NCI-H2196 treated with DMSO at 0.1 percent for 48 hours (cell line): ENCODE results near the gene ACTC1.

Experiments used
- DNase-seq: peaks from one replicate; lab custom pipeline; 2025; ENCODE audit not compliant: unreplicated experiment; lab: John Stamatoyannopoulos, UW

The ACTC1 gene

GRCh38 chr15:34802371-34802770, 7.0 kb upstream of the ACTC1 start:
- DNase-seq, result no peak

- no peak for DNase-seq
Observed at GRCh38 chr15:34799149-34800101, 4.1 kb upstream of the ACTC1 start.

GRCh38 chr15:34796847-34797435, 1.6 kb upstream of the ACTC1 start:
- no peak for DNase-seq

GRCh38 chr15:34794590-34795206, 651 bp downstream of the ACTC1 start:
- no peak for DNase-seq

- no peak for DNase-seq
Observed at GRCh38 chr15:34793901-34794300, 1.4 kb downstream of the ACTC1 start.

GRCh38 chr15:34793071-34793470, 2.3 kb downstream of the ACTC1 start:
- no peak for DNase-seq

- DNase-seq, result no peak
Observed at GRCh38 chr15:34791701-34792100, 3.6 kb downstream of the ACTC1 start.

- DNase-seq, result no peak
Observed at GRCh38 chr15:34790121-34790520, 5.2 kb downstream of the ACTC1 start.

GRCh38 chr15:34789326-34789725, 6.0 kb downstream of the ACTC1 start:
- no peak for DNase-seq

GRCh38 chr15:34786206-34786605, 9.1 kb downstream of the ACTC1 start:
- no peak for DNase-seq

GRCh38 chr15:34783991-34784390, 11.4 kb downstream of the ACTC1 start:
- DNase-seq, result no peak

- no peak for DNase-seq
Observed at GRCh38 chr15:34783431-34783830, 11.9 kb downstream of the ACTC1 start.

GRCh38 chr15:34782901-34783300, 12.4 kb downstream of the ACTC1 start:
- DNase-seq, result no peak

GRCh38 chr15:34780725-34781124, 14.6 kb downstream of the ACTC1 start:
- no peak for DNase-seq

- DNase-seq, result no peak
Observed at GRCh38 chr15:34776606-34777105, 18.7 kb downstream of the ACTC1 start.

- DNase-seq, result no peak
Observed at GRCh38 chr15:34773917-34774316, 21.4 kb downstream of the ACTC1 start.

GRCh38 chr15:34773013-34773412, 22.3 kb downstream of the ACTC1 start:
- DNase-seq, result no peak

GRCh38 chr15:34772312-34772711, 23.0 kb downstream of the ACTC1 start:
- no peak for DNase-seq

- DNase-seq, result no peak
Observed at GRCh38 chr15:34769711-34770110, 25.6 kb downstream of the ACTC1 start.

- DNase-seq, result no peak
Observed at GRCh38 chr15:34768530-34768929, 26.8 kb downstream of the ACTC1 start.

- DNase-seq, result no peak
Observed at GRCh38 chr15:34765741-34766140, 29.6 kb downstream of the ACTC1 start.

GRCh38 chr15:34760909-34761308, 34.4 kb downstream of the ACTC1 start:
- no peak for DNase-seq
